GM18870 (cell line): ENCODE data around the gene IGSF11.
"Not testable (repeated sequence)": the region's sequence is repeated elsewhere in the genome, so short reads cannot be mapped to it uniquely, and the experiment has no call there.

Source experiments
- ATAC-seq: cut with Tn5 transposase; IDR thresholded peaks from one replicate; pipeline ENCODE4 v1.9.1; 2021; ENCODE audit warnings: moderate library complexity; ENCODE audit not compliant: unreplicated experiment

Gene IGSF11, protein sequence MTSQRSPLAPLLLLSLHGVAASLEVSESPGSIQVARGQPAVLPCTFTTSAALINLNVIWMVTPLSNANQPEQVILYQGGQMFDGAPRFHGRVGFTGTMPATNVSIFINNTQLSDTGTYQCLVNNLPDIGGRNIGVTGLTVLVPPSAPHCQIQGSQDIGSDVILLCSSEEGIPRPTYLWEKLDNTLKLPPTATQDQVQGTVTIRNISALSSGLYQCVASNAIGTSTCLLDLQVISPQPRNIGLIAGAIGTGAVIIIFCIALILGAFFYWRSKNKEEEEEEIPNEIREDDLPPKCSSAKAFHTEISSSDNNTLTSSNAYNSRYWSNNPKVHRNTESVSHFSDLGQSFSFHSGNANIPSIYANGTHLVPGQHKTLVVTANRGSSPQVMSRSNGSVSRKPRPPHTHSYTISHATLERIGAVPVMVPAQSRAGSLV

DNA sequence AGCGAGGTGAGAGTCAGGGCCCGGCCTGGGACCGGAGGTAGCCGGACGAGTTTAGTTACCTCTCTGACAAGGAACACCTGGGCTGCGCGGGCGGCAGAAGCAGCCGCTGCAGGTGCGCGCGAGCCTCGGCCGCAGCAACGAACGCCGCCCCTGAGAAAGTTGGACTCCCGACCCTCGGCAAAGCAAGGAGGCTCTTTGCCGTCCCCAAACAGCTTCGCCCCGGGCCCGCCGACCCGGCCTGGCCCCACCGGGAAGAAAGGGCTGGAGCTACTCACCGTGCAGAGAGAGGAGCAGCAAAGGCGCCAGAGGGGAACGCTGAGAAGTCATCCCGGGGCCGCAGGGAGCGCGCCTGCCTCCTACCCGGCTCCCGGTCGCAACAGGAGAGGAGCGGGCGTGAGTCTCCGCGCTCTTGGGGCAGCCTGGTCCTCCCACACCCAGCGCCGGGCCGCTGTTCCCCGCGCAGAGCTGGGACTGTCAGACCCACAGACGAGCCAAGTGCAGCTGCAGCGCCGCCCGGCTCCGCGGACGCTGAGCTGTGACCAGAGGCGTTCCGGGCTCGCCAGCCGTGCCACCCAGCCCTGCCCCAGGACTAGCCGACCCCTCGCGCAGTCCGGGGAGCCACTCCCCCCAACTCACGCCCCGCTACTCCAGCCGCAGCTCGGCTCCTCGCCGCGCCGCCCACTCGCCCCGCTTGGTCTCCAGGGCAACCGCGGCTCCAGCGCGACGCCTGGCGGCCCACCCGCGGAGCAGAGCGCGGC, at the start of gene IGSF11:
Gene IGSF11 (minus strand): TSS at position 591 of the 758 bp plus-strand sequence. CDS start 264 bp downstream, at position 327.
- ATAC-seq, result peak; percentile 80

DNA sequence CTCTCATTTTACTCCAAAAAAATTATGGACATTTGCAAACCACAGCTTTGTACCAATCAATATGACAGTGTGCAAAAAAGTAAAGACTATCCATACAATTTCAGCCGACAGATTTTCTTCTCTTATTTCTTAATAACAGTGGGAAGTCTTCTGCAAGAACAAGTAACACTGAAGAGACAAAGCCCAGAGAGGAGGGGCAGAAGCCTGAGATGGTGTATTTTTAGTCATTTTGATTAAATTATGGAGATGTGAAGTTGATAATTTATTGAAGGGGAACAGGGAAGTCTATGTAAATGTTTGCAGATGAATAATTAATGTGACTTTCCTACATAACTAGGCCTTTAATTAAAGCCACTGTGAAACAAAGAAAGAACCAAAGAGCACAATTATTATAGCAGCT, 45.7 kb upstream of the IGSF11 start:
- no peak for ATAC-seq

DNA sequence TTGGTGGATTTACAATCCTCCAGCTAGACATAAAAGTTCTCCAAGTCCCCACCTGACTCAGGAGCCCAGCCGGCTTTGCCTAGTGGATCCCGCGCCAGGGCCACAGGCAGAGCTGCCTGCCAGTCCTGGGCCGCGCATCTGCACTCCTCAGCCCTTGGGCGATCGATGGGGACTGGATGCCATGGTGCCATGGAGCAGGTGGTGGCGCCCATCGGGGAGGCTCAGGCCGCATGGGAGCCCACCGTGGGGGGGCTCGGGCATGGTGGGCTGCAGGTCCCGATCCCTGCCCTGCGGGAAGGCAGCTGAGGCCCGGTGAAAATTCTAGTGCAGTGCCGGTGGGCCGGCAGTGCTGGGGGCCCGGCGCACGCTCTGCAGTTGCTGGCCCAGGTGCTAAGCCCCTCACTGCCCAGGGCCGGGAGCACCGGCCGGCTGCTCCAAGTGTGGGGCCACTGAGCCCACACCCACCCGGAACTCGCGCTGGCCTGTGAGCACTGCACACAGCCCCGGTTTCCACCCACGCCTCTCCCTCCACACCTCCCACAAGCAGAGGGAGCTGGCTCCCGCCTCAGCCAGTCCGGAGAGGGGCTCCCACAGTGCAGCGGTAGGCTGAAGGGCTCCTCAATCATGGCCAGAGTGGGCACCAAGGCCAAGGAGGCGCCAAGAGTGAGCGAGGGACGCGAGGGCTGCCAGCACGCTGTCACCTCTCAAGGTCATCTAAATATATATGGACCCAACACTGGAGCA, 38.8 kb upstream of the IGSF11 start:
- ATAC-seq, result no peak

DNA sequence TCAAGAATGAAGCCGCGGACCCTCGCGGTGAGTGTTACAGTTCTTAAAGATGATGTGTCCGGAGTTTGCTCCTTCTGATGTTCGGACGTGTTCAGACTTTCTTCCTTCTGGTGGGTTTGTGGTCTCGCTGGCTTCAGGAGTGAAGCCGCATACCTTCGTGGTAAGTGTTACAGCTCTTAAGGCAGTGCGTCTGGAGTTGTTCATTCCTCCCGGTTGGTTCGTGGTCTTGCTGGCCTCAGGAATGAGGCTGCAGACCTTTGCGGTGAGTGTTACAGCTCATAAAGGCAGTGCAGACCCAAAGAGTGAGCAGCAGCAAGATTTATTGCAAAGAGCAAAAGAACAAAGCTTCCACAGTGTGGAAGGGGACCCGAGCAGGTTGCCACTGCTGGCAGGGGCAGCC, 37.8 kb upstream of the IGSF11 start:
- ATAC-seq, result not testable (repeated sequence)

DNA sequence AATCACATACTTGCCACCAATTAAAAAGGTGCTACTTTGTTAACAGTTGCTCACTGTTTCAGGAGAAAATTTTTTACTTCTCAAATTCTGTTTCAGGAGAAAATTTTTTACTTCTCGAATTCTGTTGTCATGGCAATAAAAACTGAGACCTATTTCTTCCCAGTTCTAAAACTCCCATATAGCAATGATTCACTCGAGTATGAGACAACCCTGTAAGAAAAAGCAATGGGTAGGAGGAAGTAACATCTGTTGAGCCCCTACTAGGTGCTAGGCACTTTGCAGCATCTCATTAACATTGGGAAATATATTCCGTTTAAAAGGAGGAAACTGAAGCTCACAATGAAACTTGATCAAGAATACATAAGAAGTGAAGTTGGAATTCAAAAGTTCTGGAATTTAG, 35.1 kb upstream of the IGSF11 start:
- no peak for ATAC-seq

DNA sequence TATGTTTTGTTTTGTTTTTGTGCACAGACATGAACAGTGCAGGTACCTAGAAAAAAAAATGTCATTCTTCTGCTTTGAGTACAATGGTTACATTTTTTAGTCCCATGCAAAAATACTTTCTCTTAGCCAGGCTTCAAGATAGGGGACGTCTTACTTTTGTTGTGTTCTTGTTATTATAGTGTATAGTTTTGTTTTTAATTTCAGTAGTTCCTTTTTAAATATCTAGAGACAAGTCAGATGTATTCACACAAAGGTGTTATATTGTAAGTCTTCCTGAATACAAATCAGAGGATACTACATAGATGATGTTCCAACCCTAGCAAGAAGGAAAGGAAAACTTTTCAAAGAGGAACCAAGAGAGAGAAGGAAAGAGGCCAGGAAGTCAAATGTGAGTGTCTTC, 28.8 kb upstream of the IGSF11 start:
- ATAC-seq, result no peak

DNA sequence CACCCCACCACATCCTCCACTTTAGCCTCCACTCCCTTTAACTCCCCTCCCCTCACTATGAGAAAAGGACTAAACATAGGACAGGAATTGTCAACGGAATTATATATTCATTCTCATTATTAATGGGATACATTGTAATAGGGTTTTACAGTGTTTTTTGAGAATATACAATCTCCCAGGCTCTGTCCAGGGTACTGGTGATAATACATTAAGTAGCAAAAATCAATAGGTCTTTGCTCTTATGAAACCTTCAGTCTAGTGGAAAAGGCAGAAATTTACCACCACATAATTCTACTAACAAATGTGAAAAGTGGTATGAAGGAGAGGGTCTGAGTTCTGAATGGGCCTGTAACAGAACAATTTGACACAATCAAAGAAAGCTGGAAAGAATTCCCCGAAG, 28.2 kb upstream of the IGSF11 start:
- ATAC-seq, result no peak

DNA sequence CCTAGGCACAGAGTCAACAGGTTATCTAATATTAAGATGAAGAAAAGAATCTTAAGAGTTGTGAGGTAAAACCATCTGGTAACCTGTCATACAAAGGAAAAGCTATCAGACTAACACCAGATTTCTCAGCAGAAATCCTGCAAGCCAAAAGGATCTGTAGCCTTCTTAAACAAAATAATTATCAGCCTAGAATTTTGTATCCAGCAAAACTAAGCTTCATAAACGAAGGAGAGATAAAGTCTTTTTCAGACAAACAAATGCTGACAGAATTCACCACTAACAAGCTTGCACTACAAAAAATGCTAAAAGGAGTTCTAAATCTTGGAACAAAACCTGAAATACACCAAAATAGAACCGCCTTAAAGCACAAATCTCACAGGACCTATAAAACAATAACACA, 9.9 kb upstream of the IGSF11 start:
- no peak for ATAC-seq

DNA sequence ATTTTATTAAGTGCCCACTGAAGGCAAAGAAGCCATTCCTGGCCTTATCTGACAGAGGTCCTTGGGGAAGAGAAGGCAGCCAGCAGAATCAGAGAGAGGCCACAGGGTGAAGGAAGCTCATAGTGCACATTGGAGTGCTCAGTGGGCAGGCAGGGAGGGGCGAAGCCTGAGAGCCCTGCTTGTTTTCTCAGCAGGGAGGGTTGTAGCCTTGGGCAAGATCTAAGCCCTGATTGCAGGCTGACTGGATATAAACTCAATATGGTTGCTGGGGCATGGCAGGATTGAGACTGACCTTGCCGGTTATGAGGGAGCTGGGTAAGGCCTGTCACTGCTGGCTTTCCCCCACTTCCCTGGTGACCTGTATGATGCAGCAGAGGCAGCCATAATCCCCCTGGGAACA, 7.5 kb upstream of the IGSF11 start:
- ATAC-seq, result no peak

DNA sequence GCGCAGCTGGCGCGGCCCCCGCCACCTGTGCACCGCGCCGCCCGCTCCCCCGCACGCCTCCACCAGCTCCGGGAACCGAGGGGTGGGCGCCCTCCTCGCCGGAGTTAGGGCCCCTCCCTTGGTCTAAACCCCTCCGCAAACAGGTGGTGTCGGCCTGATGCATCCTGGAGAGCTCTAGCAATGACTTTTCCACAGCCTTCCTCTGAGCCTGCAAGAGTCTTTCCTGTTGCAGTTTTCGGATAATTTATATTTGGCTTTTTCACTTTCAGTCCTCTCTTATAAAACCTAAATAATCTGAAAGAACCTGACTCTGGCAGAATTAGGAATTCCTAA, 334 bp upstream of the IGSF11 start:
- ATAC-seq, result peak; percentile 26

DNA sequence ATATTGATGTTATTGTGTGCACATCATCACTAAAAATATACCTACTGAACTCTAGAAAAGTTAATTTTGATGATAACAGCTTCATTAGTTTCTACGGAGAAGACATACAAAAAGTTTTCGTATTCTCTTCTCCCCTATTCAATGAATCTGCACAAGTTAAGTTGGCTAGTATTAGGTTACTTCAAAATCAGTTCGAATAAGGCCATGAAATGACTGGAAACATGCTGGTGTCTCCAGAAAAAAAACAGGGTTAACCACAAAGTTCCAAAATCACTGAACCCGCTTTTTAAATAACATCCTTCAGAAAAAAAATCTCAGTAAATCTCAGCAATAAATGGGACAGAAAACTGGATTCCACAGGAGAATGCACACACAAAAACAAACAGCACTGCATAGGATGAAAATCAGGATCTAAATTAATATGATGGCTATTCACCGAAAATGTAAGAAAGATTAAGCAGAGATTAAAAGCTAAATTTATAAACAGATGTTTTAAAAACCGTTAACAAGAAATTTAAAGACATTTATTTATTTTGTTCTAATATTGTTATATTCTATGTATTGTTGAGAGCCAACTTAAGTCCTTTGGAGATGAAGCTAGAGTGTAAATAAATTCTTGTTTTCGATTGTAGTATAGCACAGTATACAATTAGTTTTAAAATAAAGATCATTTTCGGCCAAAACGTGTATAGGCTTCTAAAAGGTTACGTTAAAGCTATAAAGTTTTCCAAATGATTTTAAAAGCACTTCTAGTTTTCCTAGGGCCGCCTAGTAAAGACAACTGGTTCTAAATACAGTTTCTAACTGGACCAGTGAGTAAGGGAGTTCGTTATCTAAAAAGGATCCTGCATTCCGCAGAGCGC, 1.0 kb downstream of the IGSF11 start:
- ATAC-seq, result no peak

DNA sequence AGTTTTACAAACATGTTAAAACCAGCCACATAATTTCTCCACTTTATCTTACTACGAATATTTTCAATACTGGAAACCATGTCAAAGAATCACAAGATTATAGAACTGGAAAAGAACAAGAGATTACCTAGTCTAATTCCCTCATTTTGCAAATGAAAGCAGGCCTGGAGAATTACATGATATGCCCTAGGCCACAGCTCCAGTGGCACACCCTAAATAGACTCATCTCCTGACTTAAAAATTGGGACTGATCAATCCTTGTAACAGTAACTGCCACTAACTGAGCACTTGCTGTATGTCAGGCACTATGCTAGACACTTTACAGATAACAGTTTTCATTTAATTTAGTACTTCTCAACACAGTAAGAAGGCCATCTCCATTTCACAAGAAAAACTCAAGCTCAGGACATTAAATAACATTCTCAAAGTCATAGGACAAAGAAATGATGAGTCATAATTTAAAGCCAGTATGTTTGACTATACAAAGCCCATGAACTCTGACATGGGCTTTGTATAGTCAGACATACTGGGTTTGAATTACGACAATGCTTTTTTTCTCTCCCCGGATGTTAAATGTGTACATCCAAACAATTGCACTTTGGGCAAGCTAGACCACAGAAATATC, 9.4 kb downstream of the IGSF11 start:
- ATAC-seq, result no peak

DNA sequence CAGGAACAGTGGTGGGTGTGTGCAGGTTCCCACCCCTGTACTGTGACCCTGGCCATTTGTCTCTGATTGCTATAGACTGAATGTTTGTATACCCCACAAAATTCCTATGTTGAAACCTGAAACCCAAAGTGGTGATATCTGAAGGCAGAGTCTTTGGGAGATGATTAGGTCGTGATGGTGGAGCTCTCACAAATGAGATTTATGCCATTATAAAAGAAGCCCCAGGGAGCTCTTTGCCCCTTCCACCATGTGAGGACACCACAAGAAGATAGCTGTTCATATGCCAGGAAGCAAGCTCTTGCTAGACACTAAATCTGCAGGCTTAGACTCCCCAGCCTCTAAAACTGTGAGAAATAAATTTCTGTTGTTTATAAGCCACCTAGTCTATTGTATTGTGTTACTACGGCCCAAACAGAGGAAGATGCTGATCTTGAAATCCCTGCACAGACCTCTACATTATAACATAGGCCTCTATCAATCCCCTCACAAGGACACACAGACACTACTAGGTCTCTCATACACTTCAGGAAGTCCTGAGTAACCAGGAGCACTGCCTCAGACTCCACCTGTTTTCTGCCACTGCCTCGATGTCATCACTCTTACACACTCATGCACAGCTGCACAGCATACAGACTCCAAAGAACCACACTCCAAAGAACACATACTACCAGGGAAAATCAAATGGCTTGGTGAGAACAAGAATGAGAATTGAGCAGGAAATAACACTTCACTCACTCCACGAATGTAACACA, 14.7 kb downstream of the IGSF11 start:
- no peak for ATAC-seq

DNA sequence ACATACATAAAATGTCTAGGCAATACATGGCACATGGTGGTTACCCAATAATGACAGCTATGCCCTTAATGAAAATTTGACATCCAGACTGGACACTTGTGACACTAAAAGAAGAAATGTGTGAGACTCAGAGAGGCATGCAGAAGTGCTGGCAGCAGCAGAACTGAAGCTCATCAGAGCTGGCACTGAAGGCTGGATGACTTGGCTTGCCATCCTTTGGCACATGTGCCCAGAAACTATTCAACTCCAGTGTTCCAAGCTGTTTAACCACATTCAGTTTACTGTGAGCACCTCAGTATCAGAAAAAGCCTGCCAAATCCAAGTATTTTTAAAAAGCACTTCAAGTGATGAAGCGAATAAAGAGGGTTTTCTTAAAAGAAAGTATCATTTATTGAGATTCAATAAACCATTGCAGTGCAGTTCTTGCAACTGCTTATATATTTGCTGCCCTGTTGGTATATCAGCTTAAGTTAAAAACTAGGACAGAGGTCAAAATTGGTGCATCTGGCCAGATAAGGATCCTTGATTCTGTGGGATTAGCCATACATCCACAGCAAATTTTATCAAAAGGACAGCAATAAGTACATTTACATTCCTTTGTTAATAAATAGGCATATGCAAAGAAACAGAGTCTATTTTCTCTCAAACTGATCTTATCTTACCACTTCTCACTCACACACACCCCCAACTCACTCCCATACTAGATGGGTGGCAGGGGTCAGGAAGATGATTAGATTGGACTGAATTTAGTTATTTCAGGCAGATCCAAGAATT, 15.8 kb downstream of the IGSF11 start:
- no peak for ATAC-seq

DNA sequence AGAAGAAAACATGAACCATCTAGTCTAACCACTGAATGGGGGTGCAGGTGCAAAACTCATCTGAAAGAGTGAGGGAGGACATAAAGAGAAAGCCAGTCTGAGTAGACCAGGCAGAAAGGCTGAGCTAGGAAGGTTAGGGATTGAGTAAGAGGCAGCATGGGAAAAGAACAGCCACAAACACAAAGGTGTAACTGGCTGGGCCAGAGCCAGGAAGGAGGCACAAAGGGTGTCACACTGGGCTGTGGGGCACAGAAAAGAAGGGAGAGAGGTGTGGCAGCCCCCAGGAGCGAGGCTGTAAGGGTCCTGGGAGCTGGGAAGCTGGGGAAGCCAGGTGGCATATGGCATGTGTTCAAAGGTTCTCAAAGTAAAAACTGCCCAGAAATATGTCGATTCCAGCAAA, 18.7 kb downstream of the IGSF11 start:
- no peak for ATAC-seq

DNA sequence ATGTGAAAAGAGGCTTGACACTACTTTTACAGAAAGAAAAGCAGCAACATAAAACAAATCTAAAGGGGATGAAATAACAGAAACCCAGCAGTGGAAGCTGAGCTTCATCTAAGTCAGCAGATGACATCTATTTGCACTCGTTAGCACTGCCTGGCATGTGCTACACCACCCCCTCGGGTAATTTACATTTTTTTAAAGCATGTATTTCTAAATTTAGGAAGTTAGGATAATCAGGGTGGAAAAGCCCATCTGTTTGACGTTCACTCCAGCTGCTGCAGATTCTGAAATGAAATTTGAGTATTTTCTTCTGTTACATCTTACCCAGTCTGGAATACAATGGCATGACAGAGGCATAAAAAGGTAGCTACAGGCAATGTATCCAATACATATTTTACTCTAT, 20.7 kb downstream of the IGSF11 start:
- no peak for ATAC-seq

DNA sequence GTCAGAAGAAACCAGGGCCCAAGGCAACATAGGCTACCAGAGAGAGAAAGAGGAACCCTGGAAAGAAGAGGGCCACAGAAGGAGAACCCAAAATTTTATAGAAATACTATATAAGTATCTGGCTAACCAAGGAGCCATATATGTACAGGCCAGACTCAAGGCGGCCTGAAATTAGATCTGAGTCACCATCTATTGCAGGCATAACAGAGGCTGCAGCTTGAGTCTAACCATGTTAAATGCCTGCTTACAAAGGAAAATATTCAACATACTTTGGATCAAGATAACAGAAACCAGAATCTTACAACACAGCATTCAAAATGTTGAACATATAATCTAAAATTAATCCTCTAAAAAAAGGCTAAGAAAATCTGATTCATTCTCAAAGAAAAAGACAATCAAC, 23.1 kb downstream of the IGSF11 start:
- no peak for ATAC-seq

DNA sequence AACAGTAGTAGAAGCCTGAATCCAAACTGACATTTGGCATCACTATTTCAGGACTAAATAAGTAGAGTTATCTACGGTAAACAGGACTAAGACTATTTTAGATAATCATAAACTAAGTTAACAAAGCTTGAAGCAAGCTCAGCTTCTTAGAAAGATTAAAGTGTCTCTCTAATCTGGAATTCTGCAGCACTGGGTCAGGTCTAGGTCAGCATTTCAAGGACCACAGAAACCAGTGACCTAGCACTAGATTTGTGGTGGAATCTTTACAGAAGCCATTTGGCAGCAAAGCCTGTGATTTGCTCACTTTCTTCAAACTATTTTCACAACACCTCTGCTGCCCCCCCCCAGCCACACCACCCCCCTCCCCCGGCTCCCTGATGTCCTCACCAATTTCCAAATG, 37.5 kb downstream of the IGSF11 start:
- ATAC-seq, result no peak

DNA sequence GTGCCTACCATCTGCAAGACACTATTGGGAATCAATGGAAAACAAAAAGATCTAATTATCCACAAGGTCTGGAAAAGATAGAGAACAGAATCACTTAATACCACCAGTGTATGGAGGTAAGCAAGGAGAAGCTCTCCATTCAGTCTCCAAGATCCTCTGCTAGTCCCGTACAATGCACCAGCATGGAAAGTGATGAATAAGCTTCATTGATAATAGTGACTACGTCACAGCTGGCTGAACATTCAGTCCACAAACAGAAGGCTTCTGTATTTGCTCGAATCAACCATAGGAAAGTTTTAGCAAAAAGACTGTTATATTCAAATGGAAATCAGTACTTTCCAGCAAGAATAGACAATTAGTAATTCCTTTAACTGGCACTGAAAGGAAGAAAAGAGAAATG, 42.9 kb downstream of the IGSF11 start:
- no peak for ATAC-seq
